Measurements from ENCODE around the gene TBC1D13.
"Not testable (repeated sequence)": the region's sequence is repeated elsewhere in the genome, so short reads cannot be mapped to it uniquely, and the experiment has no call there.

The TBC1D13 gene

GRCh38 chr9:128786681-128787601 lies at the start of gene TBC1D13:
TSS of gene TBC1D13 (plus strand) at chr9:128787253. CDS start at chr9:128787354, 101 bp downstream.
- DNase-seq (ENCODE audit: low spot score) = peak; percentile 59

GRCh38 chr9:128742401-128742800 lies 44.7 kb upstream of the TBC1D13 start:
- DNase-seq (ENCODE audit: low spot score) = no peak

GRCh38 chr9:128743421-128743820 lies 43.6 kb upstream of the TBC1D13 start:
- DNase-seq (ENCODE audit: low spot score) = no peak

- no peak for DNase-seq (ENCODE audit: low spot score)
These were observed 39.8 kb upstream of the TBC1D13 start for GRCh38 chr9:128747241-128747640.

- DNase-seq (ENCODE audit: low spot score) = no peak
These were observed 36.0 kb upstream of the TBC1D13 start for GRCh38 chr9:128750926-128751595.

- DNase-seq (ENCODE audit: low spot score) = no peak
These were observed 33.4 kb upstream of the TBC1D13 start for GRCh38 chr9:128753627-128754026.

GRCh38 chr9:128757602-128758001 lies 29.5 kb upstream of the TBC1D13 start:
- DNase-seq (ENCODE audit: low spot score) = no peak

- peak; percentile 13 for DNase-seq (ENCODE audit: low spot score)
These were observed 24.2 kb upstream of the TBC1D13 start for GRCh38 chr9:128762671-128763449.

GRCh38 chr9:128764361-128764760 lies 22.7 kb upstream of the TBC1D13 start:
- no peak for DNase-seq (ENCODE audit: low spot score)

GRCh38 chr9:128765499-128765898 lies 21.6 kb upstream of the TBC1D13 start:
- DNase-seq (ENCODE audit: low spot score) = no peak

GRCh38 chr9:128768606-128769005 lies 18.4 kb upstream of the TBC1D13 start:
- no peak for DNase-seq (ENCODE audit: low spot score)

- no peak for DNase-seq (ENCODE audit: low spot score)
These were observed 16.6 kb upstream of the TBC1D13 start for GRCh38 chr9:128770286-128771030.

GRCh38 chr9:128771094-128771721 lies 15.8 kb upstream of the TBC1D13 start:
- peak; percentile 20 for DNase-seq (ENCODE audit: low spot score)

- peak; percentile 79 for DNase-seq (ENCODE audit: low spot score)
These were observed 15.1 kb upstream of the TBC1D13 start, which contains the start of gene ZER1 for GRCh38 chr9:128771745-128772519. TSS of gene ZER1 (minus strand) at chr9:128771927. CDS start at chr9:128755565, 16,362 bp downstream.

GRCh38 chr9:128773049-128773448 lies 14.0 kb upstream of the TBC1D13 start:
- no peak for DNase-seq (ENCODE audit: low spot score)

GRCh38 chr9:128774804-128775203 lies 12.2 kb upstream of the TBC1D13 start:
- DNase-seq (ENCODE audit: low spot score) = no peak

GRCh38 chr9:128780093-128780492 lies 7.0 kb upstream of the TBC1D13 start:
- not testable (repeated sequence) for DNase-seq (ENCODE audit: low spot score)

- DNase-seq (ENCODE audit: low spot score) = no peak
These were observed 5.6 kb upstream of the TBC1D13 start for GRCh38 chr9:128781187-128782070.

GRCh38 chr9:128782669-128783068 lies 4.4 kb upstream of the TBC1D13 start:
- no peak for DNase-seq (ENCODE audit: low spot score)

All from pons (tissue), 1 donor.